ENCODE measurements around the gene HUNK. TPM values are rescaled to one million over a fixed set of nuclear protein-coding genes. Genes with fewer than 3 reads are reported as not detected.

HUNK gene
- total RNA-seq, 1 donor from 2014 or later: 44.0 TPM

GRCh38 chr21:31948676-31949075, 75.9 kb downstream of the HUNK start:
- Mint-ChIP-seq H3K4me3 (no peak overlapping the region), H3K36me3 (peaks cover 54% of the 10 kb centered on the region), H3K27me3 (no peaks in the 10 kb centered on the region), H3K4me1 (ENCODE audit: unreplicated experiment) (peaks cover 23% of the 10 kb centered on the region), H3K27ac (no peak overlapping the region), H3K9me3 (no peaks in the 10 kb centered on the region)
- TF ChIP-seq, protein P1, sequence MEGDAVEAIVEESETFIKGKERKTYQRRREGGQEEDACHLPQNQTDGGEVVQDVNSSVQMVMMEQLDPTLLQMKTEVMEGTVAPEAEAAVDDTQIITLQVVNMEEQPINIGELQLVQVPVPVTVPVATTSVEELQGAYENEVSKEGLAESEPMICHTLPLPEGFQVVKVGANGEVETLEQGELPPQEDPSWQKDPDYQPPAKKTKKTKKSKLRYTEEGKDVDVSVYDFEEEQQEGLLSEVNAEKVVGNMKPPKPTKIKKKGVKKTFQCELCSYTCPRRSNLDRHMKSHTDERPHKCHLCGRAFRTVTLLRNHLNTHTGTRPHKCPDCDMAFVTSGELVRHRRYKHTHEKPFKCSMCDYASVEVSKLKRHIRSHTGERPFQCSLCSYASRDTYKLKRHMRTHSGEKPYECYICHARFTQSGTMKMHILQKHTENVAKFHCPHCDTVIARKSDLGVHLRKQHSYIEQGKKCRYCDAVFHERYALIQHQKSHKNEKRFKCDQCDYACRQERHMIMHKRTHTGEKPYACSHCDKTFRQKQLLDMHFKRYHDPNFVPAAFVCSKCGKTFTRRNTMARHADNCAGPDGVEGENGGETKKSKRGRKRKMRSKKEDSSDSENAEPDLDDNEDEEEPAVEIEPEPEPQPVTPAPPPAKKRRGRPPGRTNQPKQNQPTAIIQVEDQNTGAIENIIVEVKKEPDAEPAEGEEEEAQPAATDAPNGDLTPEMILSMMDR (conservative IDR thresholded peaks at IDR 0.05): no peak
- DNase-seq (ENCODE audit: extremely low spot score, unreplicated experiment): no peak

DNA sequence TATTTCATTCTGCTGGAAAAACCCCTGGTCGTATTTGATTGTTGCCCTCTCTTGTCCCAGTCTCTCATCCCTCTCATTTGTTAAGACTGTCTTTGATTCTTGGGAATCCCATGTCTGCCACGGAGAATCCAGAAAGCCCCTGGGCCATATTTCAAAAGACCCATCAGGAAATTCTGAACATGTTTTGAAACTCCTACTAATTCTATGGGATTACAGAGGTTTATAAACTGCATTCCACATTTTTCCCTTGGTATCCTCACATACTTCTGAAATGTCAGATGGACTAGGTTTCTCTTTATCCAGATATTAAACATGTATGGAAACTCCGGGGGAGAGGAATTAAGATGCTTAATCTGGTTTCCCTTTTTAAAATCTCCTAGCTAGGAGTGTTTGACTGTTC, 80.0 kb downstream of the HUNK start:
- Mint-ChIP-seq H3K27ac (no peak overlapping the region), H3K36me3 (peaks cover 58% of the 10 kb centered on the region), H3K27me3 (no peaks in the 10 kb centered on the region), H3K4me1 (ENCODE audit: unreplicated experiment) (no peaks in the 10 kb centered on the region), H3K4me3 (no peak overlapping the region), H3K9me3 (no peaks in the 10 kb centered on the region)
- TF ChIP-seq, protein P1 (conservative IDR thresholded peaks at IDR 0.05): no peak
- DNase-seq (ENCODE audit: extremely low spot score, unreplicated experiment): no peak

- TF ChIP-seq, protein P1 (conservative IDR thresholded peaks at IDR 0.05): no peak
- no peaks in the 10 kb centered on the region for H3K27me3 Mint-ChIP-seq
- no peak overlapping the region for H3K27ac Mint-ChIP-seq
- H3K4me3 Mint-ChIP-seq: no peak overlapping the region
- DNase-seq (ENCODE audit: extremely low spot score, unreplicated experiment): no peak
- H3K36me3 Mint-ChIP-seq: peaks cover 44% of the 10 kb centered on the region
- H3K4me1 Mint-ChIP-seq (ENCODE audit: unreplicated experiment): no peaks in the 10 kb centered on the region
- H3K9me3 Mint-ChIP-seq: peaks cover 9% of the 10 kb centered on the region
Measured at GRCh38 chr21:31957631-31958030, 84.8 kb downstream of the HUNK start.

DNA sequence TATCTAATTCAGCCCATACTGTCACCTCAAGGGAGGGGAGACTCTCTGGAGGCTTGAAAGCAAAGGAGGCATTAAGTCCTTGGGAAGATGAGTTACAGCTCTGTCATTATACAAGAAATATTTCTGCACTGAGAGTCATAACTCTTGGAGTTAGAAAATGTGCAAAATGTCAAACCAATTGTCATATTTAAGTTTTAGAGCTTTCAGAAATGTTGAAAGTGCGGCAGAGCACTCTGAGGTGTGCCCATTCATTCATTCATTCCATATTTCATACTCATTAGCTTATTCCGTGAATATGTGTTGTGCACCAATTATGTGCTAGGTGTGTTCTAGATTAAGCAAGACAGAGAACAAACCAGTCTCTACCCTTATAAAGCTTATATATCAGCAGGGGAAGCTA, 87.1 kb downstream of the HUNK start:
- no peak for DNase-seq (ENCODE audit: extremely low spot score, unreplicated experiment)
- TF ChIP-seq, protein P1 (conservative IDR thresholded peaks at IDR 0.05): no peak
- no peaks in the 10 kb centered on the region for H3K4me1 Mint-ChIP-seq (ENCODE audit: unreplicated experiment)
- H3K36me3 Mint-ChIP-seq: peaks cover 45% of the 10 kb centered on the region
- no peak overlapping the region for H3K27ac Mint-ChIP-seq
- peaks cover 9% of the 10 kb centered on the region for H3K9me3 Mint-ChIP-seq
- H3K4me3 Mint-ChIP-seq: no peak overlapping the region
- H3K27me3 Mint-ChIP-seq: no peaks in the 10 kb centered on the region

DNA sequence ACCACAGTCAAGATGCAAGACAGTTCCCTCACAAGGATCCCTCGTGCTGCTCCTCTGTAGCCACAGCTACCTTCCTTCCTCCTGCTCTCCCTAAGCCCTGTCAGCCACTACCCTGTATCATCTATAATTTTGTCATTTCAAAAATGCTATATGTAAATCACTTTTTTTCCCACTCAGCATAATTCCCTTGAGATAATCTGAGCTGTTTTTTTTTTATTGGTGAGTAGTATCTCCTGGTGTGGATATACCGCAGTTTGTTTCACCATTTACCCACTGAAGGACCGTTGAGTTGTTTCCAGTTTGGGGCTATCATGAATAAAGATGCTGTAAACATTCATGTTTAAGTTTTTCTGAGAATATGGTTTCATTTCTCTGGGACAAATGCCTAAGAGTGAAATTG, 88.2 kb downstream of the HUNK start:
- H3K4me3 Mint-ChIP-seq: no peak overlapping the region
- no peak overlapping the region for H3K27ac Mint-ChIP-seq
- H3K36me3 Mint-ChIP-seq: peaks cover 48% of the 10 kb centered on the region
- TF ChIP-seq, protein P1 (conservative IDR thresholded peaks at IDR 0.05): no peak
- H3K27me3 Mint-ChIP-seq: no peaks in the 10 kb centered on the region
- no peak for DNase-seq (ENCODE audit: extremely low spot score, unreplicated experiment)
- peaks cover 9% of the 10 kb centered on the region for H3K9me3 Mint-ChIP-seq
- no peaks in the 10 kb centered on the region for H3K4me1 Mint-ChIP-seq (ENCODE audit: unreplicated experiment)

GRCh38 chr21:31961704-31962103, 88.9 kb downstream of the HUNK start:
- TF ChIP-seq, protein P1 (conservative IDR thresholded peaks at IDR 0.05): no peak
- DNase-seq (ENCODE audit: extremely low spot score, unreplicated experiment): no peak
- H3K36me3 Mint-ChIP-seq: peaks cover 48% of the 10 kb centered on the region

More at GRCh38 chr21:31961704-31962103, 88.9 kb downstream of the HUNK start:
- Mint-ChIP-seq H3K27me3 (no peaks in the 10 kb centered on the region), H3K4me1 (ENCODE audit: unreplicated experiment) (no peaks in the 10 kb centered on the region), H3K9me3 (peaks cover 9% of the 10 kb centered on the region), H3K4me3 (no peak overlapping the region), H3K27ac (no peak overlapping the region)
